A673 (cell line): ENCODE measurements around the gene EPHB4. TPM values are rescaled to one million over a fixed set of nuclear protein-coding genes. Genes with fewer than 3 reads are reported as not detected.

Source experiments
- BruUV-seq: library from RNA; stranded (reverse); fragments of 400-500 nt; replicated peaks from 2 replicates; lab custom pipeline; 2021; lab: Mats Ljungman, UMichigan
- CTCF ChIA-PET: fragments of 300-600 bp; sonication (Branson Sonifier 250); formaldehyde crosslinking; loops from one replicate; lab custom pipeline; 2022; ENCODE audit warnings: antibody characterized with exemption; lab: Charles Lee
- POLR2A ChIA-PET: fragments of 300-600 bp; sonication (Branson Sonifier 250); formaldehyde crosslinking; loops from one replicate; lab custom pipeline; 2022; ENCODE audit warnings: antibody characterized with exemption; ENCODE audit not compliant: low non-redundant PET; lab: Charles Lee
- DNase-seq: peaks from one replicate; pipeline ENCODE4 v3.0.0-alpha.2; 2015; ENCODE audit warnings: low spot score
- H3K27ac ChIP-seq: fragments of 200-600 bp; sonication (generic); 2 replicates; pipeline ENCODE4 v1.5.1; 2016; ENCODE audit warnings: mixed run types, low read depth, mild to moderate bottlenecking, mixed read lengths, antibody characterized with exemption, low read length; ENCODE audit not compliant: poor library complexity, severe bottlenecking
- H3K27me3 ChIP-seq: fragments of 200-600 bp; sonication (generic); replicated peaks from 2 replicates; pipeline ENCODE4 v1.6.1; 2017; ENCODE audit warnings: mixed run types, low read depth, mild to moderate bottlenecking, mixed read lengths, antibody characterized with exemption, low read length; ENCODE audit not compliant: insufficient read depth, poor library complexity
- H3K36me3 ChIP-seq: fragments of 200-600 bp; sonication (generic); 2 replicates; pipeline ENCODE4 v1.6.1; 2016; ENCODE audit warnings: mixed run types, mild to moderate bottlenecking, mixed read lengths, antibody characterized with exemption, low read length; ENCODE audit not compliant: insufficient read depth, poor library complexity, severe bottlenecking
- H3K4me1 ChIP-seq: fragments of 200-600 bp; sonication (generic); 2 replicates; pipeline ENCODE4 v1.6.1; 2017; ENCODE audit warnings: mixed run types, mild to moderate bottlenecking, mixed read lengths, antibody characterized with exemption, low read length; ENCODE audit not compliant: insufficient read depth, poor library complexity, severe bottlenecking
- H3K4me3 ChIP-seq: fragments of 200-600 bp; sonication (generic); 2 replicates; pipeline ENCODE4 v1.5.1; 2016; ENCODE audit warnings: low read depth, mixed run types, mild to moderate bottlenecking, mixed read lengths, low read length; ENCODE audit not compliant: poor library complexity, severe bottlenecking
- H3K9me3 ChIP-seq: fragments of 200-600 bp; sonication (generic); 2 replicates; pipeline ENCODE4 v1.6.1; 2016; ENCODE audit warnings: mixed run types, low read depth, mild to moderate bottlenecking, mixed read lengths, antibody characterized with exemption, low read length; ENCODE audit not compliant: poor library complexity, severe bottlenecking
- EZH2 ChIP-seq: fragments of 200-600 bp; sonication (generic); IDR thresholded peaks from 2 replicates; pipeline ENCODE4 v1.6.1; 2017; ENCODE audit warnings: borderline replicate concordance, low read depth, mild to moderate bottlenecking, mixed read lengths, antibody characterized with exemption, low read length; ENCODE audit not compliant: poor library complexity, severe bottlenecking
- intact Hi-C: fragments of 100-400 bp; cut with micrococcal nuclease; formaldehyde crosslinking; loops from one replicate; pipeline ENCODE4 v1.10.0; 2022; ENCODE audit not compliant: unreplicated experiment
- microRNA-seq: library from miRNA; unstranded; fragments of <30 nt; microRNA quantifications from one replicate; pipeline ENCODE4 v1.2.0, GENCODE V29; 2021
- total RNA-seq: library from RNA; stranded (reverse); gene quantifications from 2 replicates; pipeline ENCODE4 v1.2.3, GENCODE V29; 2021
- TF ChIP-seq, protein P1 (sequence below): fragments of 300-800, 200-600 bp; sonication (generic); conservative IDR thresholded peaks from 2 replicates; pipeline ENCODE4 v1.5.1; 2017; ENCODE audit warnings: low read depth, mild to moderate bottlenecking, antibody characterized with exemption, low read length, moderate library complexity, mixed read lengths

EPHB4 gene
- total RNA-seq, 1 experiment from 2014 or later = 90.4 TPM

DNA sequence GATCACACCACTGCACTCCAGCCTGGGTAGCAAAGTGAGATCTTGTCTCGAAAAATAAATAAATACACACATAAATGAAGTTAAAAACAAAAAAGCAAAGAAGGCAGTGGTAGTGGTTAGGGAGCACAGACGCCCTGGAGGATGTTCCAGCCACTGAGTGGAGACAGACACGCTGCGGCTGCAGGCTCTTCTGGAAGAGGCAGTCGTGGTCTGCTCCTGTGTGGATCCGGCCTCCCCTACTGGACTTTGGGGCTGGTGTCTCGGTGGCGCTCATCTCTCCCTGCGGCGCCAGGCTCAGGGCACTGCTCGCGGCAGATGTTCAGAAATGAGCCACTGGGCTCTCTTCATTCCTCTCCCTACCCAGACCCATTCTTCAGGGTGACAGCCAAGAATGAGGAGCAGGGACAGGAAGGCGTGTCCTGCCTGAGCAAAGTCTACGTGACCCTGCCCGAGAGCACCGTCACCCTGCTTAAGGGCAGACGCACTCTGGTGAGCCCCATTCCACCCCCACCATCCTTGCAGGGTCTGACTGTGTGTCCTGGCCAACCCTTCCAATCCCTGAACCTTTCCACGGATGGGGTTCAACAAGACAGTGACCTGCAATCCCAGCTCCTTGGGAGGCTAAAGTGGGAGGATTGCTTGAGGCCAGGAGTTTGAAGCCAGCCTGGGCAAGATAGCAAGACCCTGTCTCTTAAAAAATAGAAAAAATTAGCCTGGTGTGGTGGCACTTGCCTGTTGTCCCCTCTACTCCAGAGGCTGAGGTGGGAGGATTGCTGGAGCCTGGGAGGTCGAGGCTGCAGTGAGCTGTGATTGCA, 67.8 kb downstream of the EPHB4 start:
- ChIA-PET POLR2A (no interaction called here), CTCF (no interaction called here)
- no peaks in the 10 kb centered on the region for H3K4me1 ChIP-seq
- H3K4me3 ChIP-seq = no peak overlapping the region
- no TSS peak for BruUV-seq
- H3K27ac ChIP-seq = no peak overlapping the region
- DNase-seq = no peak
- TF ChIP-seq, protein P1, sequence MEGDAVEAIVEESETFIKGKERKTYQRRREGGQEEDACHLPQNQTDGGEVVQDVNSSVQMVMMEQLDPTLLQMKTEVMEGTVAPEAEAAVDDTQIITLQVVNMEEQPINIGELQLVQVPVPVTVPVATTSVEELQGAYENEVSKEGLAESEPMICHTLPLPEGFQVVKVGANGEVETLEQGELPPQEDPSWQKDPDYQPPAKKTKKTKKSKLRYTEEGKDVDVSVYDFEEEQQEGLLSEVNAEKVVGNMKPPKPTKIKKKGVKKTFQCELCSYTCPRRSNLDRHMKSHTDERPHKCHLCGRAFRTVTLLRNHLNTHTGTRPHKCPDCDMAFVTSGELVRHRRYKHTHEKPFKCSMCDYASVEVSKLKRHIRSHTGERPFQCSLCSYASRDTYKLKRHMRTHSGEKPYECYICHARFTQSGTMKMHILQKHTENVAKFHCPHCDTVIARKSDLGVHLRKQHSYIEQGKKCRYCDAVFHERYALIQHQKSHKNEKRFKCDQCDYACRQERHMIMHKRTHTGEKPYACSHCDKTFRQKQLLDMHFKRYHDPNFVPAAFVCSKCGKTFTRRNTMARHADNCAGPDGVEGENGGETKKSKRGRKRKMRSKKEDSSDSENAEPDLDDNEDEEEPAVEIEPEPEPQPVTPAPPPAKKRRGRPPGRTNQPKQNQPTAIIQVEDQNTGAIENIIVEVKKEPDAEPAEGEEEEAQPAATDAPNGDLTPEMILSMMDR = no peak
- no peak for TF ChIP-seq EZH2
- no peaks in the 10 kb centered on the region for H3K9me3 ChIP-seq
- H3K27me3 ChIP-seq = no peaks in the 10 kb centered on the region
- H3K36me3 ChIP-seq = no peaks in the 10 kb centered on the region
- intact Hi-C loops = no loop called here

DNA sequence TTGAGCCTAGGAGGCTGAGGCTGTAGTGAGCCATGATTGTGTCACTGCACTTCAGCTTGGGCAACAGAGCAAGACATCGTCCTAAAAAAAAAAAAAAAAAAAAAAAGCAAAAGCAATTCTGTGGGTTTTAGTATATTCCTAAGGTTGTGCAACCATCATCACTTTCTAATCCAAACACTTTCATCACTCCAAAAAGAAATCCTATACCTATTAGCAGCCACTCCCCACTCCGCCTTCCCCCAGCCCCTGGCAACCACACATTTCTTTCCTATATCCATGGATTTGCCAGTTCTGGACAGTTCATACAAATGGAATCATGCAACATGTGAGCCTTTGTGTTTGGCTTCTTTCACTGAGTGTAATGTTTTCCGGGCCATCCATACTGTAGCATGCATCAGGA, 73.6 kb downstream of the EPHB4 start:
- no TSS peak for BruUV-seq
- H3K27me3 ChIP-seq = peaks cover 13% of the 10 kb centered on the region
- H3K4me1 ChIP-seq = no peaks in the 10 kb centered on the region
- no peak overlapping the region for H3K27ac ChIP-seq
- H3K36me3 ChIP-seq = no peaks in the 10 kb centered on the region
- ChIA-PET POLR2A (interaction anchor here (0.6 kb wide), 1 partner anchor 68 kb away, joined by 3 read pairs; no protein-coding TSS in a partner anchor), CTCF (no interaction called here)
- no peaks in the 10 kb centered on the region for H3K9me3 ChIP-seq
- no peak for DNase-seq
- no peak for TF ChIP-seq EZH2
- TF ChIP-seq, protein P1 = no peak
- intact Hi-C loops = no loop called here
- H3K4me3 ChIP-seq = no peak overlapping the region

DNA sequence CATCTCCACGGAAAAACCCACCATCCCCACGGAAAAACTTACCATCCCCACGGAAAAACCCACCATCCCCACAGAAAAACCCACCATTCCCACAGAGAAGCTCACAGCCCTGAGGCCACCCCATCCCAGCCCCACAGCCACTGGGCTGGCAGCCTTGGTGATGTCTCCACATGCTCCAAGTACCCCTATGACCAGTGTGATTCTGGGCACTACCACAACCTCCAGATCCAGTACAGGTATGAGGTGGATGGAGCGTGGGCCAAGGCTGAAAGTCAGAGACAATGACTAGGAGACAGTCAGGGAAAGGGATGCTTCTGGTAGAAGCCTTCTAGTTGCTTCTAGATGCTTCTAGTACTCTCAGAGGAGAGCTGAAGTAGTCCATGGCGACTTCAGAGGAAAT, 74.3 kb downstream of the EPHB4 start:
- no peaks in the 10 kb centered on the region for H3K9me3 ChIP-seq
- H3K4me3 ChIP-seq = no peak overlapping the region
- H3K27me3 ChIP-seq = peaks cover 13% of the 10 kb centered on the region
- POLR2A ChIA-PET = no interaction called here
- intact Hi-C loops = no loop called here
- no peak for DNase-seq
- no peaks in the 10 kb centered on the region for H3K4me1 ChIP-seq
- no peak overlapping the region for H3K27ac ChIP-seq
- BruUV-seq = no TSS peak
- CTCF ChIA-PET = no interaction called here
- no peaks in the 10 kb centered on the region for H3K36me3 ChIP-seq
- no peak for TF ChIP-seq EZH2
- TF ChIP-seq, protein P1 = no peak

Small RNAs within 50 kb of the gene (microRNA-seq; reads per million reads assigned to microRNA genes)
- gene MIR6875 = 1.1 reads per million

Other genes with a start within 250 kb of the EPHB4 start
- 42.4 and 50.4 TPM in 2 replicates for gene LRCH4, start 241.4 kb downstream of the EPHB4 start, total RNA-seq
- gene FBXO24, start 241.2 kb downstream of the EPHB4 start, total RNA-seq = 0.44 and 0.75 TPM in 2 replicates
- gene PCOLCE, start 225.2 kb downstream of the EPHB4 start, total RNA-seq = 45.0 and 70.1 TPM in 2 replicates
- 17.3 and 24.8 TPM in 2 replicates for gene MOSPD3, start 215.0 kb downstream of the EPHB4 start, total RNA-seq
- 1.4 and 2.0 TPM in 2 replicates for gene TFR2, start 186.0 kb downstream of the EPHB4 start, total RNA-seq
- 0.31 TPM in 1 of 2 replicates, not detected in the other for gene ACTL6B, start 171.1 kb downstream of the EPHB4 start, total RNA-seq
- 225 and 243 TPM in 2 replicates for gene GNB2, start 153.8 kb downstream of the EPHB4 start, total RNA-seq
- gene GIGYF1, start 133.3 kb downstream of the EPHB4 start, total RNA-seq = 47.4 and 51.9 TPM in 2 replicates
- gene POP7, start 121.4 kb downstream of the EPHB4 start, total RNA-seq = 68.8 and 72.6 TPM in 2 replicates
- gene EPO, start 107.1 kb downstream of the EPHB4 start, total RNA-seq = 0.21 TPM in 1 of 2 replicates, not detected in the other
- gene ZAN, start 93.9 kb downstream of the EPHB4 start, total RNA-seq = not detected in 2 replicates
- gene SLC12A9, start 25.2 kb upstream of the EPHB4 start, total RNA-seq = 23.8 and 26.1 TPM in 2 replicates
- 114 and 140 TPM in 2 replicates for gene TRIP6, start 39.9 kb upstream of the EPHB4 start, total RNA-seq
- 257 and 277 TPM in 2 replicates for gene SRRT, start 47.6 kb upstream of the EPHB4 start, total RNA-seq
- 4.7 and 5.0 TPM in 2 replicates for gene UFSP1, start 62.2 kb upstream of the EPHB4 start, total RNA-seq
- gene ACHE, start 68.4 kb upstream of the EPHB4 start, total RNA-seq = 0.52 and 0.87 TPM in 2 replicates
- 1.7 and 2.0 TPM in 2 replicates for gene MUC3A, start 122.0 kb upstream of the EPHB4 start, total RNA-seq
- 0.67 and 0.94 TPM in 2 replicates for gene MUC12, start 142.0 kb upstream of the EPHB4 start, total RNA-seq
- not detected in 2 replicates for gene MUC17, start 192.6 kb upstream of the EPHB4 start, total RNA-seq